Uterus (tissue), 4 donors: ENCODE measurements around the gene CIRBP. TPM values are rescaled to one million over a fixed set of nuclear protein-coding genes. Genes with fewer than 3 reads are reported as not detected.

ENCODE experiments used
- DNase-seq, 2 donors: peaks; one replicate each; pipeline ENCODE4 v3.0.0-alpha.2; 2019 to 2020
- H3K27ac ChIP-seq, 2 donors: fragments of 200-600 bp; sonication (generic); 1 replicate in 1 of 2; 2 replicates in 1 of 2; pipeline ENCODE4 v1.5.1; 2016 to 2018
- H3K27me3 ChIP-seq, 2 donors: fragments of 200-600 bp; sonication (generic); one replicate each; pipeline ENCODE4 v1.5.1; 2018 to 2019; ENCODE audit warnings: control low read depth in 1 of 2
- H3K36me3 ChIP-seq, 2 donors: fragments of 200-600 bp; sonication (generic); one replicate each; pipeline ENCODE4 v1.5.1; 2019; ENCODE audit warnings: control low read depth in 1 of 2
- H3K4me1 ChIP-seq, 2 donors: fragments of 200-600 bp; sonication (generic); one replicate each; pipeline ENCODE4 v1.5.1; 2018 to 2019; ENCODE audit warnings: control low read depth in 1 of 2
- H3K4me3 ChIP-seq, 2 donors: fragments of 200-600 bp; sonication (generic); 1 replicate in 1 of 2; 2 replicates in 1 of 2; pipeline ENCODE4 v1.5.1; 2018 to 2019; ENCODE audit warnings: mild to moderate bottlenecking in 1 of 2
- H3K9me3 ChIP-seq, 2 donors: fragments of 200-600 bp; sonication (generic); one replicate each; pipeline ENCODE4 v1.5.1; 2019; ENCODE audit warnings: control low read depth in 1 of 2
- POLR2A ChIP-seq, 2 donors: fragments of 450-650 bp; IDR thresholded peaks; one replicate each; pipeline ENCODE4 v1.6.1; 2016; ENCODE audit warnings: antibody characterized with exemption in 2 of 2, mild to moderate bottlenecking in 1 of 2, moderate library complexity in 1 of 2
- intact Hi-C: fragments of 100-400 bp; cut with DNase I; formaldehyde crosslinking; loops from one replicate; pipeline ENCODE4 v1.15.1; 2023; ENCODE audit warnings: low total_unique reads
- total RNA-seq, 4 donors: library from RNA; depleted of rRNA in 3 of 4; stranded (reverse); fragments of >200 nt in 3 of 4; gene quantifications; one replicate each; pipeline versions ENCODE4 v1.1.0 to v1.2.4, GENCODE V29; 2014 to 2023
- TF ChIP-seq, protein P1 (sequence below), 4 experiments: fragments of 200-600 bp in 2 of 4; fragments of 450-650 bp in 2 of 4; sonication (generic) in 2 of 4; IDR thresholded peaks; one replicate each; pipeline ENCODE4 v1.5.1; 2016 to 2019; ENCODE audit warnings: antibody characterized with exemption in 4 of 4, mild to moderate bottlenecking in 2 of 4, moderate library complexity in 1 of 4
- donor health status: DM: yes; HTN: yes; CAD: no.

The CIRBP gene
- total RNA-seq, 4 donors from 2014 or later, result 235 to 950 (median 535) TPM

DNA sequence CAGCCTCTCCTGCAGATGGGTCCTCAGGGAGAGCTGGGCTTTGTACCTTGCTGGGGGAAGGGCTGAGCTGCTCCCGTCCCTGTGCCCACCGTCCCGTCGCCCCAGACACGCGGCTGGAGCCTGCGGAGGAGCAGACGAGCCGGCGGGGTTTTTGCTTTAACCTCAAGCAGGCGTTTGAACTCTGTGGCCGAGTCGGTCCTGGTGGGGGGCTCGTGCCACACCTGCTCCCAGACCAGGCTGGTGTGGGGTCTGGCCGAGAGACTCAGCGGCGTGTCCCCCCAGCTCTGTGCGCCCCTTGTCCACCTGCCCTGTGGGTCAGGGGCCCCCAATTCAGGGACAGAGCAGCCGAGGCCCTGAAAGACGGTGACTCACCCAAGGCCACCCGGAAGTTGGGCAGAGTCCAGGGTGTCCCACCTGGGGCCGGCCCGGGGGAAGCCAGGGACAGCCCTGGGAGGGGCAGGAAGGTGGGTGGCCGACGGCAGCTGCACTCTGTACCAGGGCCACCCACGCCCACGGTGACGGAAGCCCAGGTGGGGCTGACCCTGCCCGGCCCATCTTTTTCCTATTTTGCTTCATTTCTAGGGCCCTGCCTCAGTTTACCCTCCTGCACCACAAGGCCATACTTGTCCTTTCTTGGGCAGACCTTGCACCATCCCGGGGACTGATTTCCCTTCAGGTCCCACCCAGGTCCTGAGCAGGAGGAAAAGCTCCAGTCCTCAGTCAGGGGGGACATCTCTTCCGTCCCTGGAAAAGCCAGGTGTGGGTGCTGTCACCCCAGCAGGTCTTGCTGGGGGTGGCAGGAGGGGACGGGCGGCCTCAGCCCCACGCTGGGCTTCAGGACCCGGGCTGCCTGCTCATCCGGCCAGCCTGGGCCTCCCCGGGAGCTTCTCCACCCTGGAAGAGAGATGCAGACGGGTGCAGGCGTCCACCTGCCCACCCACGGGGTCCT lies 21.8 kb downstream of the CIRBP start:
- intact Hi-C loops, result no loop called here
- H3K27me3 ChIP-seq, result peaks cover 20 to 32% of the 10 kb centered on the region in 2 donors
- H3K36me3 ChIP-seq, result no peaks in the 10 kb centered on the region
- TF ChIP-seq, protein P1, sequence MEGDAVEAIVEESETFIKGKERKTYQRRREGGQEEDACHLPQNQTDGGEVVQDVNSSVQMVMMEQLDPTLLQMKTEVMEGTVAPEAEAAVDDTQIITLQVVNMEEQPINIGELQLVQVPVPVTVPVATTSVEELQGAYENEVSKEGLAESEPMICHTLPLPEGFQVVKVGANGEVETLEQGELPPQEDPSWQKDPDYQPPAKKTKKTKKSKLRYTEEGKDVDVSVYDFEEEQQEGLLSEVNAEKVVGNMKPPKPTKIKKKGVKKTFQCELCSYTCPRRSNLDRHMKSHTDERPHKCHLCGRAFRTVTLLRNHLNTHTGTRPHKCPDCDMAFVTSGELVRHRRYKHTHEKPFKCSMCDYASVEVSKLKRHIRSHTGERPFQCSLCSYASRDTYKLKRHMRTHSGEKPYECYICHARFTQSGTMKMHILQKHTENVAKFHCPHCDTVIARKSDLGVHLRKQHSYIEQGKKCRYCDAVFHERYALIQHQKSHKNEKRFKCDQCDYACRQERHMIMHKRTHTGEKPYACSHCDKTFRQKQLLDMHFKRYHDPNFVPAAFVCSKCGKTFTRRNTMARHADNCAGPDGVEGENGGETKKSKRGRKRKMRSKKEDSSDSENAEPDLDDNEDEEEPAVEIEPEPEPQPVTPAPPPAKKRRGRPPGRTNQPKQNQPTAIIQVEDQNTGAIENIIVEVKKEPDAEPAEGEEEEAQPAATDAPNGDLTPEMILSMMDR (IDR thresholded peaks at IDR 0.05), result no peak
- TF ChIP-seq POLR2A (IDR thresholded peaks at IDR 0.05), result no peak
- DNase-seq, result no peak
- H3K4me1 ChIP-seq, result peaks cover 0 to 12% of the 10 kb centered on the region in 2 donors
- H3K27ac ChIP-seq, result no peak overlapping the region
- no peak overlapping the region for H3K4me3 ChIP-seq
- H3K9me3 ChIP-seq, result no peaks in the 10 kb centered on the region

DNA sequence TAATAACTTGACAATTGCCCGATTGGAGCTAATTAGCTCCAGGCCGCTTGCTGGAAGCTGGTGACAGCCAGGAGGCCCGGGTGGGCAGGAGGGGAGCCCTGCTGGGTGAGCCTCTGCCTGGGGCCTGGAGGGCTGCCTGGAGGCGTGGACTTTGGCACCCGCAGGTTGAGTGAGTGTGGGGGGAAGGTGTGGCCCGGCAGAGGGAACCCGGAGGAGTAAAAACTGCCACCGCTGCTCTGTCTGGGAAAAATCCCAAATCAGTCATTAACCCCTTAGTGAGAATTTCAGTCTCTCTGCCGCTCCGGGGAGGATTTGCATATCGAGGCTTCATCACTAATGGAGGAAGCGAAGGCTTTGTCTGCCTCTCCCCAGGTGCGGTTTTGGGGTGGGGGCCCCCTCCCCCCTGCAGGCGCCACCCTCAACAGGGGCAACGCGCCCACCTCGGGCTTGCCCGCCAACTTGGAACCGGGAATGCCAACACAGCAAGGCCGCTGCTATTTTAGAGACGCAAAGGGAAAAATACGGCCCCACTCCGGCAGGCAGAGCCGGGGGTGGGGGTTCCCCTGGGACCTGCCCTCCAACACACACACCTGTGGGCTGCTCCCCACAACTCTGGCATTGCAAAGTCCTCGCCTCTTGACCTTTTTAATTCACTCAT lies 22.8 kb downstream of the CIRBP start:
- Histone ChIP-seq H3K4me1 (peaks cover 0 to 8% of the 10 kb centered on the region in 2 donors), H3K4me3 (no peak overlapping the region), H3K36me3 (no peaks in the 10 kb centered on the region), H3K27me3 (peaks cover 16 to 26% of the 10 kb centered on the region in 2 donors), H3K9me3 (no peaks in the 10 kb centered on the region), H3K27ac (no peak overlapping the region)
- no peak for TF ChIP-seq POLR2A (IDR thresholded peaks at IDR 0.05)
- TF ChIP-seq, protein P1 (IDR thresholded peaks at IDR 0.05), result no peak
- DNase-seq, result no peak
- intact Hi-C loops, result no loop called here

DNA sequence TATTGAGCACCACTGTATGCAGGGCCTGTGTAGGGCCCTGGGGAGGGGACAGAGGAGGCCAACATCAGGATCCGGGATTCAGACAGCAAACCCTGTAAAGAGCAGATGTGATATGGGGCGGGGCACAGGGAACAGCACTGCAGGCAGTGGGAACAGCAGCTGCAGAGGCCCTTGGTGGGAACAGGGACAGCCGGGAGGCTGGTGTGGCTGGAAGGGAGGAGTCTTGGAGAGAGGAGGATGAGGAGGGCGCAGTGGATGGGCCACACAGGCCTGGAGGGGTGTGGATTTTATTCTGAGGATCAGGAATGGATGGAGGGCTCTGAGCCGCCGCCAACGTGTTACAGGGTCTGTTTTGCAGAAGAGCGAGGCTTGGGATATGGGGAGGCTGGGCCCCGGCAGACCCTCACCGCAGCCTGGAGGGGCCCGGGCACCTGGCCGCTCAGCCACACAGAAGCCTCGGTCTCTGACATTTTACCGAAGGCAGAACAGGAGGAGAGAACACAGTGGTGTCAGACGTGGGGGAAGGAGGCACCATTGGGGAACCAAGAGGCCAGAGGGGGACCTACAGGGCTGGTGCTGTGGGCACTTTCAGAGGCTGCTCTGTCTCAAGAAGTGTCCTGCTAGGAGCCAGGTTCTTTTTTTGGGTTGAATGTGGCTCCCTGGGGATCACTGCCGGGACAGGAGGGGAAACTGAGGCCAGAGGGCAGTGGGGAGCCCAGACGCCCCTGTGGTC lies 23.5 kb downstream of the CIRBP start:
- no peak for DNase-seq
- no peak for TF ChIP-seq POLR2A (IDR thresholded peaks at IDR 0.05)
- TF ChIP-seq, protein P1 (IDR thresholded peaks at IDR 0.05), result no peak
- no peak overlapping the region for H3K4me3 ChIP-seq
- H3K4me1 ChIP-seq, result peaks cover 0 to 8% of the 10 kb centered on the region in 2 donors
- no peaks in the 10 kb centered on the region for H3K9me3 ChIP-seq
- H3K27me3 ChIP-seq, result peaks cover 12 to 19% of the 10 kb centered on the region in 2 donors
- no peak overlapping the region for H3K27ac ChIP-seq
- intact Hi-C loops, result no loop called here
- no peaks in the 10 kb centered on the region for H3K36me3 ChIP-seq

DNA sequence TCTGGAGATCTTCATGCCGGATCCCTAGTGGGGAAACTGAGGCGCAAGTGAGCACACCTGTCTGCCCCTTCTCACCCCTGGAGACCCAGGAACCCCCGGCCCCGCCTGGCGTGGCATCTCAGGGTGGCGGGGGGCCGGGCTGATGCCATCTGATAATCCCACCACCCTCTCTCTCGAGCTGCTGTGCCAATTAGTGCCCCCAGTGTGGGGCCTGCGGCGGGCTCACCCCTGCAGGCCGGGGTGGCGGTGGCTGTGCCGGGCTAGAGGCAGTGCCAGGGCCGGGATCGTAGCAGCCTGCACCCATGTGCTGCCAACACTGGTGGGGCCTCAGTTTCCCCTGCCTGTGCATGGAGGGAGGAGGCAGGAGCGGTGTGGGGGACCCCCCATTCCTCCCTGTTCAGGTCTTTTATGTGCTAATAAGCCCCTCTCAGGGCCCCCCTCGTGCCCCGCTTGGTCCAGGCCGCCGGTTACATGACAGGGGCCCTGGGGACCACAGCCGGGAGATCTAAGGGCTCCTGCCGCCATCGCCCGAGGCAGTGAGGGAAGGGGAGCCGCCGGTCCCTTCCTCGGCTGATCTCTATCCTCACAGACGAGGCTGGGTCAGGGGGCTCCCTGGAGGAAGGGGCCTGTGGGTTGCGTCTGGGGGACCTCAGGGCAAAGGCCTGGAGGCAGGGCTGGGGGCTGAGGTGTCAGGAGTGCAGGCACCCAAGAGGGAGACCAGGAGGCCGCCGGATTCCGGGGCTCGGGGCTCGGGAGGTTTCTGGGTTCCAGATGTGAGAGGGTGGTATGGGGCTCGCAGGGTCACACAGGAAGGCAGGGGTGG lies 24.9 kb downstream of the CIRBP start:
- Histone ChIP-seq H3K4me1 (peaks cover 0 to 8% of the 10 kb centered on the region in 2 donors), H3K27ac (no peak overlapping the region), H3K36me3 (no peaks in the 10 kb centered on the region), H3K9me3 (no peaks in the 10 kb centered on the region), H3K27me3 (peaks cover 9 to 19% of the 10 kb centered on the region in 2 donors), H3K4me3 (no peak overlapping the region)
- TF ChIP-seq, protein P1 (IDR thresholded peaks at IDR 0.05), result no peak
- no peak for TF ChIP-seq POLR2A (IDR thresholded peaks at IDR 0.05)
- DNase-seq, result no peak
- intact Hi-C loops, result no loop called here
